OCI-LY7 (cell line): ENCODE measurements around the gene SERINC5.

ENCODE experiments used
- EZH2phosphoT487 ChIP-seq: fragments of 200-600 bp; sonication (generic); IDR thresholded peaks from 2 replicates; pipeline ENCODE4 v1.6.1; 2018; ENCODE audit warnings: low read depth, borderline replicate concordance, mild to moderate bottlenecking, mixed run types, antibody characterized with exemption, low read length, moderate library complexity, mixed read lengths
- TF ChIP-seq, protein P1 (sequence below): fragments of 200-600 bp; sonication (generic); conservative IDR thresholded peaks from 2 replicates; pipeline ENCODE4 v1.5.1; 2014; ENCODE audit warnings: mild to moderate bottlenecking, antibody characterized with exemption, low read length, moderate library complexity, mixed read lengths

- TF ChIP-seq, protein P1, sequence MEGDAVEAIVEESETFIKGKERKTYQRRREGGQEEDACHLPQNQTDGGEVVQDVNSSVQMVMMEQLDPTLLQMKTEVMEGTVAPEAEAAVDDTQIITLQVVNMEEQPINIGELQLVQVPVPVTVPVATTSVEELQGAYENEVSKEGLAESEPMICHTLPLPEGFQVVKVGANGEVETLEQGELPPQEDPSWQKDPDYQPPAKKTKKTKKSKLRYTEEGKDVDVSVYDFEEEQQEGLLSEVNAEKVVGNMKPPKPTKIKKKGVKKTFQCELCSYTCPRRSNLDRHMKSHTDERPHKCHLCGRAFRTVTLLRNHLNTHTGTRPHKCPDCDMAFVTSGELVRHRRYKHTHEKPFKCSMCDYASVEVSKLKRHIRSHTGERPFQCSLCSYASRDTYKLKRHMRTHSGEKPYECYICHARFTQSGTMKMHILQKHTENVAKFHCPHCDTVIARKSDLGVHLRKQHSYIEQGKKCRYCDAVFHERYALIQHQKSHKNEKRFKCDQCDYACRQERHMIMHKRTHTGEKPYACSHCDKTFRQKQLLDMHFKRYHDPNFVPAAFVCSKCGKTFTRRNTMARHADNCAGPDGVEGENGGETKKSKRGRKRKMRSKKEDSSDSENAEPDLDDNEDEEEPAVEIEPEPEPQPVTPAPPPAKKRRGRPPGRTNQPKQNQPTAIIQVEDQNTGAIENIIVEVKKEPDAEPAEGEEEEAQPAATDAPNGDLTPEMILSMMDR = no peak
- no peak for TF ChIP-seq EZH2phosphoT487
These were observed 949 bp downstream of the SERINC5 start for GRCh38 chr5:80254767-80255430.
